Pancreas (tissue), 10 donors: ENCODE data around the gene ASPA. TPM values are rescaled to one million over a fixed set of nuclear protein-coding genes. Genes with fewer than 3 reads are reported as not detected.
A peak's percentile ranks its signal among the peaks of the same experiment; 100 is the strongest.

Experiments used
- ATAC-seq, 4 donors: fragments of 200-7000 bp; cut with Tn5 transposase; one replicate each; pipeline versions ENCODE4 v1.8.0 to v1.9.1; 2020; ENCODE audit warnings: mild to moderate bottlenecking in 4 of 4, moderate library complexity in 4 of 4
- DNase-seq, 6 donors: peaks; one replicate each; pipeline ENCODE4 v3.0.0-alpha.2; 2020
- FAIRE-seq: peaks from 2 replicates; lab custom pipeline; 2012; peaks lifted over from hg19 to GRCh38; lab: Jason Lieb, UNC
- H3K27ac ChIP-seq, 4 donors: fragments of 200-600 bp; sonication (generic); 1 replicate in 3 of 4; 2 replicates in 1 of 4; pipeline versions ENCODE4 v1.5.0 to v1.8.0; 2020
- H3K27me3 ChIP-seq, 4 donors: fragments of 200-600 bp; one replicate each; pipeline ENCODE4 v1.8.0; 2021
- H3K36me3 ChIP-seq, 3 donors: fragments of 200-600 bp; sonication (generic) in 1 of 3; one replicate each; pipeline versions ENCODE4 v1.5.0 to v1.8.0; 2020 to 2021
- H3K4me1 ChIP-seq, 3 donors: fragments of 200-600 bp; one replicate each; pipeline ENCODE4 v1.8.0; 2021
- H3K4me3 ChIP-seq, 4 donors: fragments of 200-600 bp; sonication (generic) in 2 of 4; one replicate each; pipeline versions ENCODE4 v1.5.0 to v1.8.0; 2020 to 2021
- H3K9me3 ChIP-seq, 4 donors: fragments of 200-600 bp; one replicate each; pipeline ENCODE4 v1.8.0; 2021
- WGBS, 2 donors: extraction: QIAGEN DNeasy Blood & Tissue Kit; methylation state at CpG; one replicate each; pipeline ENCODE4 v1.1.7; 2013; 5-methylcytosine and 5-hydroxymethylcytosine counted together
- intact Hi-C, 3 donors: fragments of 100-400 bp; cut with DNase I; formaldehyde crosslinking; loops; one replicate each; pipeline versions ENCODE4 v1.11.1 to v1.14.2; 2022
- polyA plus RNA-seq, 2 donors: library from polyadenylated mRNA; stranded (reverse); fragments of 200-250 nt; gene quantifications; one replicate each; pipeline ENCODE4 v1.2.3, GENCODE V29; 2013
- total RNA-seq, 6 donors: library from RNA; stranded (reverse); fragmentation: NEBNext Ultra II Directional in 4 of 6; extraction: Animal tissue kit (Norgen Biotek cat#: 25700) in 4 of 6; gene quantifications; one replicate each; pipeline versions ENCODE4 v1.2.1 to v1.2.4, GENCODE V29; 2021 to 2023
- TF ChIP-seq, protein P1 (sequence below), 4 donors: fragments of 200-600 bp; sonication (generic) in 3 of 4; IDR thresholded peaks; one replicate each; pipeline versions ENCODE4 v1.5.0 to v1.8.0; 2021; ENCODE audit warnings: antibody characterized with exemption in 4 of 4
- donor health status: healthy with polysubstance abuse.
- donor health status: DM: no; HTN: no; CAD: no; lungs with moderate emphysema.
- donor health status: DM: no; HTN: no; CAD: no.
- donor health status: control.
- donor health status: control.
- donor health status: Bipolar disorder and iron deficiency.
- donor health status: DM: yes; HTN: yes; CAD: no.
- donor health status: DM: no; HTN: no; CAD: no.
- donor health status: DM: no; HTN: no; CAD: no.
- donor health status: DM: yes; HTN: yes; CAD: no.

ASPA gene
- total and polyA plus RNA-seq, 8 donors = 0.38 to 1.1 (median 0.70) TPM

DNA sequence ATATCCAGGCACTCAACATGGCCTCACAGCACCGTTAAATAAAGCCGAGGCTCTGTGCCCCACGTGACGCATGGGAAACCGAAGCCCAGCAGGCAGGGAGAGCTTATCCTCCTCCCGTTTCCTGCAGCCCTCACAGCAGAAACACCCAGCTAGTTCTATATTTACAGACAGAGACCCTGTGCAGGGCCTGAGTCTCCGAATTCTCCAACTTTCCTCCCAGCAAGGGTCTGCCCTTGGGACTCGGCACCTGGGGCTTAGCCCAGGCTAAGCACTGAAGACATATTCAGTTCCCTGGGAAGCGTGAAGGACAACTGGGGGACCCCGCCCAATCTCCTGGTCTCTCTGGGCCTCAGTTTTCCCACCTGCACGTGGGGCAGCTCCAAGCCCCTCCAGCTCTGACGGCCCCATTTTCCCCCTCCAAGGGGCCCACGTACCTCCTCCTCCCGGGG lies 52.6 kb downstream of the ASPA start:
- TF ChIP-seq, protein P1, sequence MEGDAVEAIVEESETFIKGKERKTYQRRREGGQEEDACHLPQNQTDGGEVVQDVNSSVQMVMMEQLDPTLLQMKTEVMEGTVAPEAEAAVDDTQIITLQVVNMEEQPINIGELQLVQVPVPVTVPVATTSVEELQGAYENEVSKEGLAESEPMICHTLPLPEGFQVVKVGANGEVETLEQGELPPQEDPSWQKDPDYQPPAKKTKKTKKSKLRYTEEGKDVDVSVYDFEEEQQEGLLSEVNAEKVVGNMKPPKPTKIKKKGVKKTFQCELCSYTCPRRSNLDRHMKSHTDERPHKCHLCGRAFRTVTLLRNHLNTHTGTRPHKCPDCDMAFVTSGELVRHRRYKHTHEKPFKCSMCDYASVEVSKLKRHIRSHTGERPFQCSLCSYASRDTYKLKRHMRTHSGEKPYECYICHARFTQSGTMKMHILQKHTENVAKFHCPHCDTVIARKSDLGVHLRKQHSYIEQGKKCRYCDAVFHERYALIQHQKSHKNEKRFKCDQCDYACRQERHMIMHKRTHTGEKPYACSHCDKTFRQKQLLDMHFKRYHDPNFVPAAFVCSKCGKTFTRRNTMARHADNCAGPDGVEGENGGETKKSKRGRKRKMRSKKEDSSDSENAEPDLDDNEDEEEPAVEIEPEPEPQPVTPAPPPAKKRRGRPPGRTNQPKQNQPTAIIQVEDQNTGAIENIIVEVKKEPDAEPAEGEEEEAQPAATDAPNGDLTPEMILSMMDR (IDR thresholded peaks at IDR 0.05) = no peak
- FAIRE-seq = no peak
- no peaks in the 10 kb centered on the region for H3K4me1 ChIP-seq
- no peak overlapping the region for H3K27ac ChIP-seq
- H3K27me3 ChIP-seq = no peaks in the 10 kb centered on the region
- H3K4me3 ChIP-seq = no peak overlapping the region
- ATAC-seq = no peak
- intact Hi-C loops = no loop called here
- no peaks in the 10 kb centered on the region for H3K36me3 ChIP-seq
- DNase-seq = no peak
- no peaks in the 10 kb centered on the region for H3K9me3 ChIP-seq
- 74 to 76% methylated on average over 14 of the region's 14 CpGs for WGBS, 2 donors

DNA sequence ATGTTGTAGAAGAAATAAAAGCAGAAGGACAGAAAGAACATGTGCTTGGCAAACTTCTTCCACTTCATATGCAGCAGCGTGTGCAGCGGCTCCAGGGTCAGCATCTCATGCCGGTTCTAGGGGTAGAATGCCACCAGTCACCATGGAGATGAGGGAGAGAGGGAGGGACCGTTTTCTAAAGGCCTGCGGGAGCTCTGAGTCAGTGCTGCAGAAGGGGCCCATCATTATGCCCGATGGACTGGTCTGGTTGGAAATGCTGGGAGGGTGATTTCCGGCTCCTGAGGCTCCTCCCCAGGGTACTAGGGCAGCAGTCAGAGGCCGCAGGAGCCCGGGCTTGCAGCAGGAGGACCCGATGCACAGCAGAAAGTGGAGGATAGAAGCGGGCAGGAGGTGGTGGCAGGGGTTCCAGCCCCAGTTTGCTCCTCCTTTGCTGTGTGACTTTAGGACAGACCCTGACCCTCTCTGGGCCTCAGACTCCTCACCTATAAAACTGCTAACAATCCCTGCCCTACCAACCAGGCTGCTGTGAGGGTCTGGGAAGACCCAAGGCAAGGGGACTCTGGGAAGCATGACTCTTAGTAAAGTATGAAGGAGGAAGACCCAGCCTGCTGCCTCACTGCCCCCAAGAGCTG lies 53.2 kb downstream of the ASPA start:
- TF ChIP-seq, protein P1 (IDR thresholded peaks at IDR 0.05) = no peak
- DNase-seq (no peak), FAIRE-seq (no peak), ATAC-seq (no peak)
- intact Hi-C loops = no loop called here
- WGBS, 2 donors = 59 to 61% methylated on average over 11 of the region's 11 CpGs
- H3K27ac ChIP-seq = no peak overlapping the region
- H3K4me3 ChIP-seq = no peak overlapping the region
- H3K36me3 ChIP-seq = no peaks in the 10 kb centered on the region
- H3K9me3 ChIP-seq = no peaks in the 10 kb centered on the region
- no peaks in the 10 kb centered on the region for H3K27me3 ChIP-seq
- H3K4me1 ChIP-seq = no peaks in the 10 kb centered on the region

DNA sequence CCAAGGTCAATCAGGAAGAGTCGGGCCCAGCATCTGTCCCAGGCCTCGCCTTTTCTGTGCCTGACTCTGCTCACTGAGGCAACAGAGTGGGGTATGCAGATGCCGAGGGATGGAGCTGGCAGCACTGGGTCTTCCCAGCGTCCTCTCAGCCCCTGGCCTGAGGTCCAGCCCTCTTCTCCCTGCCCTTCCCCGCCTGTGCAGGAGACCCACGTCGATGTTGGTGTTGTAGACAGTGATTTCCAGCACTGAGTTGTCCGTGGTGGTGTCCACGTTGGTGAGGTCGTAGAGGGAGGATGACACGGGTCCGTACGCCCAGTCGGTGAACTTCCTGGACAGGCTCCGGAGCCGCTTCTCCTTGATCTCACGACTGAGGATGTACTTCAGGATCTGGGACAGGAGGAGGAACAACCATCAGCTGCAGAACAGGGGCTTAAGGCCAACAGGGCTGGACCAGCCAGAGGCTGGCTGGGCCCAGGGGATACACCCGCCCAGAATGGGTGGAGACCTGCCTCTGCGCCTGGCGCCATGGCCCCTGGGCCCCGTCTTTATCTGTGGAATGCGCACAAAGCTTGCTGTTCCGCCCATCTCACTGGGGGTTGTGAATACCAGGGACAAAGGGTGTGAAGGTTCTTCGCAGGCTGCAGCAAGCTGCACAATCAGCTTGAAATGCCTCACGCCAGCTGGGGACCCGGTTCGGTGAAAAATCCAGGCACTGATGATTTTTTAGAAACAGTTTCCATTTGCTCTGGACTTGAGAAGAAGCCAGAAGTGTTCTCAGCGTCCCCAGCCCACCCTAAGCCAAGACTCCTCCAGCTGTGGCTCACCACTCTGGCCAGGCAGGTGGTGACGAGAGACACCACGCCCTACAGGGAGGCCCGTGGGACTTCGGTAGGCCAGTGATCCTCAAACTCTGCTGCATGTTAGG lies 54.3 kb downstream of the ASPA start:
- Histone ChIP-seq H3K27me3 (no peaks in the 10 kb centered on the region), H3K9me3 (no peaks in the 10 kb centered on the region), H3K36me3 (no peaks in the 10 kb centered on the region), H3K4me3 (no peak overlapping the region), H3K4me1 (no peaks in the 10 kb centered on the region), H3K27ac (peak overlapping the region in 3 of 4 donors; percentile 27 to 66 (median 39))
- WGBS, 2 donors = 43 to 51% methylated on average over 32 of the region's 32 CpGs
- peak; percentile 53 to 85 (median 77) for ATAC-seq
- intact Hi-C loops = no loop called here
- peak in 3 of 6 donors; percentile 37 to 59 (median 51) for DNase-seq
- no peak for FAIRE-seq
- TF ChIP-seq, protein P1 (IDR thresholded peaks at IDR 0.05) = no peak

DNA sequence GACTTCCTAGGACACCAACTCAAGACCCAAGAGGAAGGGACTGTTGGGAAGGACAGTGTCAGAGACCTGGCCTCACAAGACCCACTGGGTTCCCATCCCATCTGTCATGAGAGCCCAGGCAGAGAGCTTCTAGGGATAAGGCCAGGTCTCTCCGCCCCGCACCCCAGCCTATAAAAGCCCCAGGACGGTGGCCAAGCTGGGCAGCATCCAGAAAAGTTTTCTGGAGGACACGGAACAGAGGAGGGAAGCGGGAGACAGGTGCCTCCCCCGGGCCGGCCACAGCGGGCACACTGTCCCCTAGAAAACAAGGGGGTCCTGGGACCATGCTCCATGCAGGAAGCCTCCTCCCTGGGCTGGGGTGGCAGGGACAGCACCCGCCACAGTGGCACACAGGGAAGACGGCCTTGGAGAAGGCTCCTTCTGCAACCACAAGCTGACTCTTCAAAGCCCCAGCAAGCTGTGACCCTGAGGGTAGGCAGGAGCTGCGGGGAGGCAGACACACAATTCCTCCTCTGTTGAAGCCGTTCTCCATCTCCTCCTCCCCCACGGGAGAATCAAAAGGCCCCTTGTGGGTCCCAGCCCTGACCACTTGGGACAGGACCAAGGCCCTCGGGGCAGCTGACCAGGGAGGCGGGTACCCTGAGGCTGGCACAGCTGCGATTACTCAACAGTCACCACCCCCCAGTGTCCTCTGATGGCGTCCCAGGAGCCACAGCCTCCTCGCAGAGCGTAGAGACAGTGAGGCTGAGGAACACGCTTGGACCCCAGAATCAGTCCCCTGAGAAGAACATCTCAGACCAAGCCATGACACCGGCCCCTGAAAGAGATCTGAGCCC lies 55.7 kb downstream of the ASPA start:
- ATAC-seq = peak in 1 of 4 donors; percentile 19

More for the DNA sequence above, 55.7 kb downstream of the ASPA start:
- Histone ChIP-seq H3K36me3 (no peaks in the 10 kb centered on the region), H3K27me3 (no peaks in the 10 kb centered on the region), H3K4me1 (no peaks in the 10 kb centered on the region), H3K4me3 (no peak overlapping the region), H3K27ac (peak overlapping the region in 3 of 4 donors; percentile 27 to 66 (median 39)), H3K9me3 (no peaks in the 10 kb centered on the region)
- 57 to 65% methylated on average over 21 of the region's 21 CpGs for WGBS, 2 donors
- TF ChIP-seq, protein P1 (IDR thresholded peaks at IDR 0.05) = no peak
- DNase-seq = peak in 3 of 6 donors; percentile 40 to 45 (median 43)
- intact Hi-C loops = no loop called here
- FAIRE-seq = no peak
